BJ (cell line): ENCODE measurements around the gene RPS19. TPM values are rescaled to one million over a fixed set of nuclear protein-coding genes. Genes with fewer than 3 reads are reported as not detected.
A peak's percentile ranks its signal among the peaks of the same experiment; 100 is the strongest.

Source experiments
- CTCF ChIA-PET: fragments of 350-600 bp; formaldehyde crosslinking; extraction: SDS; loops from one replicate; lab custom pipeline; 2021; ENCODE audit warnings: antibody characterized with exemption, inconsistent platforms; lab: Yijun Ruan, JAX
- POLR2A ChIA-PET: fragments of 300-600 bp; sonication (Branson Sonifier 250); formaldehyde crosslinking; extraction: SDS; loops from one replicate; lab custom pipeline; 2021; ENCODE audit warnings: antibody characterized with exemption; lab: Charles Lee
- DNase-seq: peaks from one replicate; pipeline ENCODE4 v3.0.0-alpha.2; 2011; ENCODE audit warnings: low read depth
- H3K27me3 ChIP-seq: 2 replicates; pipeline ENCODE4 v1.6.0; 2011; ENCODE audit warnings: low read length; ENCODE audit not compliant: control insufficient read depth, insufficient read depth
- H3K36me3 ChIP-seq: 2 replicates; pipeline ENCODE4 v1.5.1; 2011; ENCODE audit warnings: low read length; ENCODE audit not compliant: control insufficient read depth, insufficient read depth
- H3K4me3 ChIP-seq: 2 replicates; pipeline ENCODE4 v1.5.1; 2011; ENCODE audit warnings: low read depth, mild to moderate bottlenecking, control low read depth, low read length
- polyA minus RNA-seq: library from RNA; depleted of rRNA, polyadenylated mRNA; stranded (reverse); fragments of >200 nt; gene quantifications from 2 replicates; pipeline ENCODE4 v1.2.3, GENCODE V29; 2011; rRNA and poly(A)+ RNA removed
- polyA plus RNA-seq: library from polyadenylated mRNA; depleted of rRNA; stranded (reverse); fragments of >200 nt; gene quantifications from 2 replicates; pipeline ENCODE4 v1.2.3, GENCODE V29; 2011; rRNA removed
- TF ChIP-seq, protein P1 (sequence below): IDR thresholded peaks from 2 replicates; pipeline ENCODE4 v1.5.1; 2011; ENCODE audit warnings: low read depth, mild to moderate bottlenecking, control low read depth, inconsistent platforms, low read length, moderate library complexity; ENCODE audit not compliant: insufficient read depth

The RPS19 gene
- polyA plus RNA-seq (1,209 and 1,864 TPM in 2 replicates), polyA minus RNA-seq (1,289 and 2,092 TPM in 2 replicates)

- peak; percentile 95 for DNase-seq
- no peaks in the 10 kb centered on the region for H3K27me3 ChIP-seq
- peaks cover 34% of the 10 kb centered on the region for H3K36me3 ChIP-seq
- peak within 1 kb of the TSS; percentile 94 for H3K4me3 ChIP-seq
- POLR2A ChIA-PET = no interaction called here
- TF ChIP-seq, protein P1, sequence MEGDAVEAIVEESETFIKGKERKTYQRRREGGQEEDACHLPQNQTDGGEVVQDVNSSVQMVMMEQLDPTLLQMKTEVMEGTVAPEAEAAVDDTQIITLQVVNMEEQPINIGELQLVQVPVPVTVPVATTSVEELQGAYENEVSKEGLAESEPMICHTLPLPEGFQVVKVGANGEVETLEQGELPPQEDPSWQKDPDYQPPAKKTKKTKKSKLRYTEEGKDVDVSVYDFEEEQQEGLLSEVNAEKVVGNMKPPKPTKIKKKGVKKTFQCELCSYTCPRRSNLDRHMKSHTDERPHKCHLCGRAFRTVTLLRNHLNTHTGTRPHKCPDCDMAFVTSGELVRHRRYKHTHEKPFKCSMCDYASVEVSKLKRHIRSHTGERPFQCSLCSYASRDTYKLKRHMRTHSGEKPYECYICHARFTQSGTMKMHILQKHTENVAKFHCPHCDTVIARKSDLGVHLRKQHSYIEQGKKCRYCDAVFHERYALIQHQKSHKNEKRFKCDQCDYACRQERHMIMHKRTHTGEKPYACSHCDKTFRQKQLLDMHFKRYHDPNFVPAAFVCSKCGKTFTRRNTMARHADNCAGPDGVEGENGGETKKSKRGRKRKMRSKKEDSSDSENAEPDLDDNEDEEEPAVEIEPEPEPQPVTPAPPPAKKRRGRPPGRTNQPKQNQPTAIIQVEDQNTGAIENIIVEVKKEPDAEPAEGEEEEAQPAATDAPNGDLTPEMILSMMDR = peak; percentile 65
- CTCF ChIA-PET = interaction anchor here (0.6 to 2.6 kb wide), 11 partner anchors 9 to 1619 kb away, joined by 3 to 7 read pairs (median 6); no protein-coding TSS in a partner anchor
Observed at GRCh38 chr19:41859618-41860418, at the start of gene RPS19. Gene RPS19, plus strand, starts transcription at chr19:41860255. Its CDS starts 520 bp downstream, at chr19:41860775.

DNA sequence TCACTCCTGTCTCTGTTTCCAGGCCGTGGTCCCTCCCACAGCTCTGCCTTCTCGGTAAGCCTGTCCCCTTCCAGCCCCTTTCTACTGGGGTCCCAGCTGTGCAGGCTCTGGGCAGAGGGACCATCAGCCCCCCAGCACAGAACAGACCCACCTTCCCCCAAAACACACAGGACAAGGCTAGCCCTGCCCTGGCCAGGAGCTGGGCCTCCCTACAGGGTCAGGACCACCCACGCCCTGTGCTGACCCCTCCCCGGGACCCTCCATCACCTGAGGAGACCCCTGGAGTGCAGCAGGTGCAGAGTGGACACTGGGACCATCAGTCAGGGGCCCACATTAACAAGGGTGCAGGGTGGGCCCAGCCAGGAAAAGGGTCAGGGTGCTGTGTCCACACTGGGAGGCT lies 49.8 kb upstream of the RPS19 start:
- Histone ChIP-seq H3K4me3 (no peak overlapping the region), H3K27me3 (no peaks in the 10 kb centered on the region), H3K36me3 (no peaks in the 10 kb centered on the region)
- ChIA-PET POLR2A (no interaction called here), CTCF (interaction anchor here (1.1 to 1.8 kb wide), 3 partner anchors 15 to 39 kb away, joined by 3 to 4 read pairs (median 4); no protein-coding TSS in a partner anchor)
- no peak for DNase-seq
- TF ChIP-seq, protein P1 = no peak

- CTCF ChIA-PET = interaction anchor here (1.1 to 2.2 kb wide), 3 partner anchors 16 to 40 kb away, joined by 3 to 8 read pairs (median 4); no protein-coding TSS in a partner anchor
- H3K36me3 ChIP-seq = no peaks in the 10 kb centered on the region
- DNase-seq = no peak
- POLR2A ChIA-PET = no interaction called here
- H3K4me3 ChIP-seq = no peak overlapping the region
- H3K27me3 ChIP-seq = no peaks in the 10 kb centered on the region
- TF ChIP-seq, protein P1 = no peak
Observed at GRCh38 chr19:41811036-41811435, 49.0 kb upstream of the RPS19 start.

GRCh38 chr19:41811981-41812380 lies 48.1 kb upstream of the RPS19 start:
- POLR2A ChIA-PET = no interaction called here
- no peaks in the 10 kb centered on the region for H3K36me3 ChIP-seq
- CTCF ChIA-PET = interaction anchor here (2.2 kb wide), 1 partner anchor 17 kb away, joined by 8 read pairs; no protein-coding TSS in a partner anchor

DNA sequence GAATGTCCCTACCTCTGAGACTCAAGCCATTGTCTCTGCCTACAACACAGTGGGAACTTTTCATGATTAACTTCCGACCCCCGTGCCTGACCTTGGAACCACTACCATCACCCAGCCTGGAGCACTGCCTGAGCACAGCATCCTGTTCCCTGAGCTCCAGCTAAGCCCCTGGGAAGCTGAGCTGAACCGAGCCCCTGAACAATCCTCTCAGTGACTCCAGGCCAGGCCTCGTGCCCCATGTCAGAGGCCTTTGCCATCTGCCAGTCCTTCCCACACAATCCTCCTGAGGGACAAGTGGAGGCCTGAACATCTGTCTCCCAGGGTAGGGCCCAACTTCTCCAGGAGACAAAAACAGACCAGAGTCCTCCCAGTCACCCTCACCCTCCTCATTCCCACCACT lies 46.1 kb upstream of the RPS19 start:
- no peak for DNase-seq
- Histone ChIP-seq H3K36me3 (no peaks in the 10 kb centered on the region), H3K4me3 (no peak overlapping the region), H3K27me3 (no peaks in the 10 kb centered on the region)
- TF ChIP-seq, protein P1 = no peak
- POLR2A ChIA-PET = no interaction called here
- CTCF ChIA-PET = interaction anchor here (0.8 to 2.0 kb wide), 2 partner anchors 19 to 21 kb away, joined by 3 to 7 read pairs; no protein-coding TSS in a partner anchor

More at GRCh38 chr19:41811981-41812380, 48.1 kb upstream of the RPS19 start:
- Histone ChIP-seq H3K4me3 (no peak overlapping the region), H3K27me3 (no peaks in the 10 kb centered on the region)
- TF ChIP-seq, protein P1 = no peak
- DNase-seq = no peak
